GM10847 (cell line): ENCODE data around the gene TENM3.

Experiments
- POLR2A ChIP-seq: IDR thresholded peaks from 2 replicates; pipeline ENCODE4 v1.6.1; 2011; ENCODE audit not compliant: insufficient read length; ENCODE audit errors: extremely low read depth

Gene TENM3

DNA sequence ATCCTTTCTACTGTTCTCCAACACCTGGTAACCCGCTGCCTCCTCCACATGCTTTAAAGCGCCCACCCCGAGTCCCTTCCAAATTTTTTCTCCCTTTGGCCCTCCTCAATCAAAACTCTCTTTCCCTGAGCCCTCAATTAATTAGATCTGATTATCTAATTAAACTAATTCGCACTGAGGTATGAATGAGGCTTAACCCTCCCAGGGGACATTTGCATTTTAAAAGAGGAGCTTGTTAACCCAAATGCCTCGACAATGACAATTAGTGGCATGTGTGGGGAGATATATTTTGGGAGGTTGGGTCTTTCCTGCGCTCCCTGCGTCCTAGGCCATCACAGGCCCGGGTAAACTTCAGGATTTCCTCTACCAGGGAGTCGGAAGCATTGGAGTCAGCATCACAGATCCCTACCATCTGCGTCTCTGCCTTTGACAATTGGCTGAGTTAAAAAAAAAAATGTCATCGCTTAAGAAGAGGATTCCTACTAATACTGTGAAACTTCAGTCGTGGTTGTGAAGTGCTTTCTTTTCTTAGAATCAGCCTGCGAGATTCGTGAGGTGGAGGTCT lies 50.6 kb downstream of the TENM3 start:
- no peak for TF ChIP-seq POLR2A

DNA sequence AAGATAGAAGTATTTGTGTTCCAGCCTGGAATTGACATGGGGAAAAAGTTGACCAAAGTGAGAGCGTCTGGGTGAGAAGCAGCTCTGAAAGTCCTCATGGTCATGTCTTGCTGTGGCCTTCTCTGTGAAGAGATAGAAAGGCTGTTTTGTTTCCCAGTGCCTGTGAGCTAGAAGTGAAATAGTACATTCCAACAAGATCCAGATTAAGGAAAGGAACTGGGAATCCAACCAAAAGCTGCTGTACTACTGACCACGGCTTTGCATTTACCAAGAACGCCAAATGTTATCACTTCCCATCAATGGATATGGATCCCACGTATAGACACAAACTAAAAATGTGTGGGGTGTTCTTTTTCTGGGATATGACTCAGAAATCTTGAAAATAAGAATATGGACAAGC lies 51.2 kb downstream of the TENM3 start:
- no peak for TF ChIP-seq POLR2A

DNA sequence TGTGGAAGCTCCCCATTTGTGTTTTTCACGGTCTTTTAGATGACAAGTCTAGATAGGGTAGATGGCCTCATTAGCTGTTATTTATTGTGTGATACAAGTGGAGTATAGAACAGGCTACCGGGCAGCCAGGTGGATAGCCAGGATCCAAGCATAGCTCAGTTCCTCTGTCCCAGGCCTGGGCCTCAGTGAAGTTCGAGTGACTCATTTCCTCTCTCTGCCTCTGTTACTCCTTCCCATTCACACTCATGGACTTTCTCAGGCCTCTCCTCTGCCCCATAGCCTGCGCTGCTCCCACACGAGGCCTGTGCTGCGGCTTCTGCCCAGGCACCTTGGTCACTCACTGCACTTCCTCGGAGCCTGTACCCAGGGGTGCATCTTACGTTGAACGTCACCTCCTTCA lies 54.5 kb downstream of the TENM3 start:
- no peak for TF ChIP-seq POLR2A

DNA sequence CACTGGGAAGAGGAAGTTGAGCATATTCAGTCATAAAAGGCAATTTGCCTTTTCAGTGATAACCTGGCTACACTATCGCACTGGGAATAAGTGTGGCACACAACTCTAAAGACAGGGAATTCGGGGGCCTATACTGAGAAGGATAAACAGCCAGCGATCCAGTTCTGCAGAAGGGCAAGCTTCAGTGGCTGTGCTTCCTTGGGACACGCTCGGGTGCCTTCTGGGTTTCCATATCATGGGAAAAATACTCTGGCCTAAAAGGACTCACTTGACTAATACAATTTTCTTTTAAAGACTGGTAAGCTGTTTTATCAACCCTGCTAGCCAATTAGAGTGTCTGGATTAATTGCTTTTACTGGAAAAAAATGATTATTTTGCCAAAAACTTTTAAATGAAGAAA lies 58.5 kb downstream of the TENM3 start:
- TF ChIP-seq POLR2A, result no peak

DNA sequence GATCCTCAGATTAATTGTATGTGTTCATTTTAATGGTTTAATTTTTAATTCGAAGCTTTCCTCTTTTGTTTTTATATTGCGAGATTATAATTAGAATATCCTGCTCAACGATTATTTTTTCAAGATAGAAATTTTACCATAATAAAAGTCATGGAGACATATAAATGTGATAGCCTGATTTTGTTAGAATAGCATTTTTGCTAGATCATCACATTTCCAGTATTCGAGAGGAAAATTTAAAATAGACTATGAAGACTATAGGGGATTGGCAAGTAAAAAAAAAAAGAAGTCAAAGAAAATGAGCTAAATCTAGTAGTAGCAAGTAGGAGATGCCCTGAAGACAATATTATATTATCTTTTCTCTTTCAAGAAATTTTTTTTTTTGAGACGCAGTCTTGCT lies 60.6 kb downstream of the TENM3 start:
- no peak for TF ChIP-seq POLR2A

DNA sequence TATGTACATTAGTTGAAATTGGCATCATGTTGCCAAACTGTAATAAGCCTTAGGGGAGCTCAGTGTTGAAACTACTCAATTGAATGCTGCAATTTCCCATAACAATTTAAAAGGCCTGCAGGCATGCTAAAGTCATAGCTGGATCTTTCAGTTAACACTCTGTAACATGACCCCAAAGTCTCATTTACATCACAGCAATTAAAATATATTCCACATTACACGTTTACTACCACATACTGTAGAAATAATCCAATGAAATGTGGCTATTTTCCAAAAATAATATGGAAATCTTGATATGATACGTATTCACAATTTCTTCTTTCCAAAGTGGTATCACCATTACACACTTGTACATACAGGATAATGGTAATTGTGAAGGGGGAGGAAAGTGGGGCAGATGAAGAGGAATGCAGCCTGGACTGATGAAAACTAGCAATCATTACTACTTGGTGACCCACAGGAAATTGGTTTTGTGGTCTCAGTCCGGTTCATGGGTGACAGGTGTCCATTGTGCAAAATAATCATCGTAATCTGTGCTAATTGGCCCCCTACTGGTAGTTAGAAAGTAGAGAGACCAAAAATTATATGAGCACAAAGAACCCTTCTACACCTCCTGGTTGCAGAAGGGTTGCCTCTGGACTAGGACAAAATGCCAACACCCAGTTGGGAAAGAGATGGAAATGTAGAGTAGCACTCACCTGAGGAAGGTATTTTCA lies 63.7 kb downstream of the TENM3 start:
- no peak for TF ChIP-seq POLR2A

DNA sequence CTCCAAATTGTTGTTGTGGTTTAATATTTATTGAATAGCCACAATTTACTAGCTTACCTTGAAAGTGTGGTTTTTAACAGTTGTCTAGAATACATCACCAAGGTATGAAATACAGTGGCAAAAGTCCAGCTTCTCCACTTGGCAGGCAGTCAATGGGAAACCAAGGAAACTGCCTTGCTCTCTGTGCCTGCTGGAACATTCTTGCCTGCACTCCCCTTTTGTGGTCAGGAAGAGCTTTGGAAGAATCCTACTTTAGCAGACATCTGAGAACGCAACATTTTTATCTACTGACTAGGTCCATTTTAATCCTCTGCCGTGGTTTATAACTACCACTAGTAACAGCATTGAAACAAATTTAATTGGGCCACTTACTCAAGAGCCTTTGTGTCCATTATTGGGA lies 64.5 kb downstream of the TENM3 start:
- no peak for TF ChIP-seq POLR2A

DNA sequence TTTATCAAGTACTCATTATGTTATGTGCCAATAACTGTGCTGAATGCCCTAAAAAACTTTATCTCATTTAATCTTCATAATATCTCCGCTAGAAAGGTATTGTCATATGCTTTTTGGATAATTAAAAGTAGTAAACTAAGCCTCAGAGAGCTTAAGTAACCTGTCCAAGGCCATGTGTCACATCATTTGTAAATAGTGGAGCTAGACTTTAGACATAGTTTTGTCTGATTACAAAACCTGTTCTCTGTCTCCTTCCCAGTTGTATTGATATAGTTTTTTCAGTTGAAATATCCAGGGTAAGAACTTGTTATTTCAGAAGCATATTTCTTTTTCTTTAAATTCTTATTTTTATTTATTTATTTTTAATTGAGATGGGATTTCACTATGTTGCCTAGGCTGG lies 66.7 kb downstream of the TENM3 start:
- TF ChIP-seq POLR2A, result no peak

DNA sequence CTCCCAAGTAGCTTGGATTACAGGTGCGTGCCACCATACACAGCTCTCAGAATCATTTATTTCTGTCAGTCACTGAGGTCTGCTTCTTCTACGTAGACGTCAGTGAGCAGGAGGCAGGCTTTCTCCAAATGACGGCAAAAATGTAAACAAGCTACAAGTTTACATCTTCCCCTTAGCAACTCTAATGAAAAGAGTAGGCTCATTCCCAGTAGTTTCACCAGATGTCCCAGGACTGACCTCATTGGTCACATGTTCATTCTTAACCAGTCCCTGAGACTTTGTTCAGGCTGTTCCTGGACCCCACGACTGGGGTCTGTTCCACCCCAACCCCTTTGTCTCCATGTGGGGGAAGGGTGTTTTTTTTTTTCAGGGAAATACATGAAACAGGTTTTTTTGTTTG lies 67.1 kb downstream of the TENM3 start:
- no peak for TF ChIP-seq POLR2A

DNA sequence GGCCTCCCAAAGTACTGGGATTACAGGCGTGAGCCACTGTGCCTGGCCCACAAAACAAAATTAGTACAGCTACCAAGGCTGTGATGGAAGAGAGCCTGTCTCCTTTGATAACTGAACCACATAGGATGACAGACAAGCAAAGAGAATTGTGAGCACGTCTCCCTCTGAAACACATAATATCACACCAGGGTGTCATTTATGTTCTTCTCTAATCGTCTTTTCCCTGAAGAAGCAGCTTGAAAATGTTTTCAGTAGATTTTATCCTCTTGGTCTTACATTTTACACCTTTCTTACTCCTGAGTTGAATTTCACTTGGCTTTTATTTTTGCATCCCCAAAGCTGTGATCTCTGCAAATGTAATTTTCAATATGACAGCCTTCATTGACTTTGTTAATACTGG lies 67.8 kb downstream of the TENM3 start:
- no peak for TF ChIP-seq POLR2A

DNA sequence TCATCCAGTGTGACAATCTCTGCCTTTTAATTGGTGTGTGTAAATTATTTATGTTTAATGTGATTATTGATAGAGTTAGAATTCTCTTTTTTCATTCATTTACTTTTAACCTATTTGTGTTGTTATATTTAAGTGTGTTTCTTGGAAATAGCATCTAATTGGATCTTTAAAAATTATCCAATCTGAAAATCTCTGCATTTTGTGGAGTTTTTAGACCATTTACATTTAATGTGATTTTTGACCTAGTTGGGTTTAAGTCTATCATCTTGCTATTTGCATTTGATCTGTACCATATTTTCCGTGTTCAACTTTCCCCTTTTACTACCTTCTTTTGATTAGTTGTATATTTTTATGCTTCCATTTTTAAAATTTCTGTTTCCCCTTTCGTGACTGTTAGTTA lies 71.3 kb downstream of the TENM3 start:
- TF ChIP-seq POLR2A, result no peak

DNA sequence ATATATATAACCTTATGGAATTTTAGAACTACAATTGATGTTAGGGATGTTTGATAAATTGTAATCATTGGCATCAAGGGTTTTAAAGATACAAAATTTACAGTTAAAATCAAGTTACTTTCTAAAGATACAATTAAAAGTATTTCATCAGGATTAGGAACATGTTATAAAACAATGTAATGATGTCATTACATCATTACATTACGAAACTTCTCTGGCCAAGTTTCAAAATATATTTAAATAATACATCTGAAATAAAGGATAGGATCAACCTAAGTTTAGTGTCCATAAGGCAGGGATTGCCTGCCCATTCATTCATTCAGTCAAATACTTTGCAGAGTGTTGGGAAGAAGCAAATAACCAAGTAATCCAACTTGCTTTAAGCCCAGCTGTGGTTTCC lies 75.1 kb downstream of the TENM3 start:
- TF ChIP-seq POLR2A, result no peak

DNA sequence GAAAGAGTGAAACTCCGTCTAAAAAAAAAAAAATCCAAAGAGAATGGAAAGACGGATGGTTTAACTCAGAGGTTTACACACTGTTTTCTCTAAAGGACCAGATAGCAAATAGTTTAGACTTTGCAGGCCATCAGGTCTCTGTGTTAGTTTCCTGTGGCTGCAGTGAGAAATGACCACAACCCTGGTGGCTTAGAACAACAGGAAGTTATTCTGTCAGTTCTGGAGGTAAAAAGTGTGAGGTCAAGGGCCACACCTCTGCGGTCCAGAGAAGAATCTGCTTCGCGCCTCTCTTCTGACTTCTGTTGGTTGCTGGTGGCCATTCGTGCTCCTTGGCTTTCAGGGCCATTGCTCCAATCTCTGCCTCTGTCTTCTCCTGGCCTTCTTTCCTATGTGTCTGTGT lies 76.9 kb downstream of the TENM3 start:
- no peak for TF ChIP-seq POLR2A

DNA sequence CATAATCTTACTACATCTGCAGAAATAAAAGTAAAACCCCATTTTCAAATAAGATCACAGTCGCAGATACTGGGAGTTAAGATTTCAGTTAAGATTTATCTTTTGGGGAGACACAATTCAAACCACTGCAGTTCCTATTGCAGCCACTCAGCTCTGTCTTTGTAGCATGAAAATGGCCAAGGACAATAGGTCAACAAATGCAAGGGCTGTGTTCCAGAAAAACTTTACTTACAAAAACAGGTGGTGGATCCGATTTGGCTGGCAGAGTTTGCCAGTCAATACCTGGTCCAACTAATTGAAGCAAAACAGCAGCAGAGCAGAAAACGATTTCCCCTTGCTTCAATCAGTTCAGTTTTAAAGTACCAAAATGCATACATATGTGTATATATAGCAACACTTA lies 77.4 kb downstream of the TENM3 start:
- no peak for TF ChIP-seq POLR2A

DNA sequence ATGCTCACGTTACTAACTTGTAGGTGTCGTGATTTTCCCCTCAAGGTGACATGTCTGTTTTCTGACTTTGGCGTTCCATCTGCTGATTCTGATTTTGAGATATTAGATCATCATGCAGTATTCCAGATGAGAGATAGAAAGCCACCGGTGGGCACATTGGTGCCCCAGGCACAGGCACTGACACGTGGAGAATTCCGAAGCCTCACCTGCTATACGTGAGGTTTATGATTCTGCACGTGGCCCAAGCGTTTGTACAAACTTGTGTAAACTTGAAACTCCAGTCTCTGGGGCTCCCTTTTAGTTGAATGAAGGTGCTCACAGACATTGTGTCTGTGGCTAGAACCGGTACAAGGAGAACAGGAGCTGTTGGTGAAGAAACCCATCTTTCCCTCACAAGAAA lies 81.1 kb downstream of the TENM3 start:
- TF ChIP-seq POLR2A, result no peak

DNA sequence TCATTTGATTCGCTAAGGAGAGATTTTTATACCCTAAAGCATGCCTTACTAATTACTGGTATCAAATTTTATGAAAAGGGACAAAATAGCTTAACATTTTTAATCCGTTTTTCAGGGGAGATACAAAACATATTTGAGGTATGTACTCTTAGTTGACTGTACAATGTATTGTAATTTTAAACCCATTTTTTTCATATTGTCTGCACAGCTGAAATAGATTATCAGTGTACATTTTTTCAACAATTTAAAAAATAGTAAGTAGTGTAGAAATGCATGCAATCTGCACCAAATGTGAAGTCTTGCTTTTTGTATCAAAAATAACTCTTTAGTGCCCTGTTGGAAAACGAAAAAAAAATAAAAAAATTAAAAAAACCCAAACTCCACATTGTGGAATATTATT lies 82.2 kb downstream of the TENM3 start:
- no peak for TF ChIP-seq POLR2A

DNA sequence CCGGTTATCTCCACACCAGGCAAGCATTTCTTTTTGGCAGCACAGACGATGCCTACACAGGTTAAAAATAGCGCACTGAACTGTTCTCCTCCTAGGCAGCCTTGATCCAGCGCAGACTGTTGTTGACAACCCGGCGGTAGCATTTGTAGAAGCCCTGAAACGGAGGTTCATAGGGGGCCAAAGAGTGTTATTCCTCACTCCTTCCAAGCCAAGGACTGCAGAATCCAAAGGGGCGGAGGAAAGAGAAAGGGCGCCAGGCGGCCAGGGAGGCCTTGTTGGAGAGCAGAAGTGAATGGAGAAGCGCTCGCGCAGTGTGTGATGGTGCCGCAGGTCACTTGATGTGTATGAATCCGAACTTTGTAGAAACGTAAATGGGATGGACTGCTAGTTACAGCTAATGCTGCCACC lies 82.7 kb downstream of the TENM3 start:
- TF ChIP-seq POLR2A, result no peak

DNA sequence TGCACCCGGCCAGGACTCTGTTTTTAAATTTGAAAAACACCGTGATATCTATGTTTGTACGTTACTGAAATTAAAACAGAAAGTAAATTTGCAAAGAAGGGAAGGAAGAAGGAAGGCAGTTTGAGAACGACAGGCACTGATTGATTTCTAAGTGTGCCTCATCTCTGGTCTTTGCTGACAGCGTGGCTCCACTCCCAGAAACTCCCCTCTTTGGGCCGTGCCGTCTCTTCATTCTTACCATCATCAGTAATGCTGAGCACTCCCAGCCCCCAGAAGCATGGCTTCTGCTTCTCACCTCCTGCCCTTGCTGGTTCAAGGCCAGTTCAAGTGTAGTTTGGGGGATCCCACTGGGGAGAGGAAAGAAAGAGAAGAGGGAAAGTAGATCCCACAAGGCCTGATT lies 85.3 kb downstream of the TENM3 start:
- TF ChIP-seq POLR2A, result no peak

DNA sequence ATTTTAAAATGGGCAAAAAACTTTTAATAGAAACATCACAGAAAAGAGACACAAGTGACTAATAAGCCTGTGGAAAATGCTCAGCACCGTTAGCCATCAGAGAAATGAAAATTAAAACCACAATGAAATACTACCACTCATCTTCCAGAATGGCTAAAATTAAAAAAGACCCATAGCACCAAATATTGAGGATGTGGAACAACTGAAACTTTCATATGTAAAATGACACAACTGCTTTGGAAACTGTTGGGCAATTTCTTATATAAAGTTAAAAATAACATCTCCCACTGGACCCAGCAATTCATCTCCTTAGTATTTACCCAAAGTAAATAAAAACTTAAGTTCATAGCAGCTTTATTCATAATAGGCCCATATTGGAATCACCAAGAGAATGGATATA lies 94.2 kb downstream of the TENM3 start:
- no peak for TF ChIP-seq POLR2A
